Measurements from ENCODE around the gene RPS10. TPM values are rescaled to one million over a fixed set of nuclear protein-coding genes. Genes with fewer than 3 reads are reported as not detected.

Gene RPS10
- total RNA-seq, 2 experiments from 2014 or later = 1,714 to 2,938 TPM

DNA sequence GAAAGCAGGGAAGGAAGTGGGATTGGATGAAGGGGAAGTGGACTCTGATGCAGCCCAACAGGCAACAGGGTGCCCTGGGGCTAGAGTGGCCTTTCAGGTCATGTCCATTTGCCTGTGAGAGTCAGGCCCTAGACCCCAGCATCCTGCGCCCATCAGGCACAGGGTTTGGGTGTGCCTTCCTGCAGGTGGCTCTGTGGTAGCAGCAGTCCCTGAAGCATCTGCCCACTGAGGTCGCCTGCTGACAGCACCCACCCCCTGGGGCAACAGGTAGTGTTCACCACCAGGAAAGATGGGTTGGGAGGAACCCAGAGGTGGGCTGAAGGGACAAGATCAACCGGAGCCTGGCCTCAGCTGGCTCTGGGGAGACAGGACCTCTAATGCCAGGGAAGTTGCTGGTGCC is 43.6 kb upstream of the RPS10 start:
- H4K20me1 ChIP-seq (ENCODE audit: insufficient read depth, low read length) = no peaks in the 10 kb centered on the region
- CTCF ChIA-PET (ENCODE audit: unreplicated experiment) = no interaction called here
- peaks cover 55% of the 10 kb centered on the region for H3K4me1 ChIP-seq (ENCODE audit: insufficient read depth, low read length, poor library complexity, severe bottlenecking)
- no peaks in the 10 kb centered on the region for H3K9me2 ChIP-seq (ENCODE audit: insufficient read depth, low read length)
- peaks cover 13% of the 10 kb centered on the region for H3K36me3 ChIP-seq (ENCODE audit: insufficient read depth, low read length)
- H3K4me2 ChIP-seq (ENCODE audit: low read length) = peak overlapping the region; percentile 87
- H3K9me3 ChIP-seq (ENCODE audit: low read length) = no peaks in the 10 kb centered on the region
- H3K27ac ChIP-seq (ENCODE audit: low read depth, low read length, poor library complexity, severe bottlenecking) = peak overlapping the region; percentile 79
- BruUV-seq (replicated peaks) = no TSS peak
- POLR2A ChIA-PET = interaction anchor here (1.0 kb wide), 1 partner anchor 25 kb away, joined by 4 read pairs; no protein-coding TSS in a partner anchor
- TF ChIP-seq CTCF (conservative IDR thresholded peaks at IDR 0.05; ENCODE audit: low read length) = peak; percentile 54
- TF ChIP-seq EZH2phosphoT487 (IDR thresholded peaks at IDR 0.05; ENCODE audit: borderline replicate concordance, low read depth, low read length) = no peak
- H3K79me2 ChIP-seq (ENCODE audit: insufficient read depth, low read depth, low read length) = peaks cover 83% of the 10 kb centered on the region
- intact Hi-C loops (cut with micrococcal nuclease; ENCODE audit: unreplicated experiment) = loop anchor here (5.0 kb wide), 1 partner anchor 323 kb away; the partner anchor contains the start of gene BLTP3A
- DNase-seq (ENCODE audit: low spot score) = peak; percentile 52
- H3K4me3 ChIP-seq (ENCODE audit: low read depth, low read length, poor library complexity, severe bottlenecking) = peak overlapping the region; percentile 57
- no peak overlapping the region for H2AFZ ChIP-seq (ENCODE audit: low read length)

DNA sequence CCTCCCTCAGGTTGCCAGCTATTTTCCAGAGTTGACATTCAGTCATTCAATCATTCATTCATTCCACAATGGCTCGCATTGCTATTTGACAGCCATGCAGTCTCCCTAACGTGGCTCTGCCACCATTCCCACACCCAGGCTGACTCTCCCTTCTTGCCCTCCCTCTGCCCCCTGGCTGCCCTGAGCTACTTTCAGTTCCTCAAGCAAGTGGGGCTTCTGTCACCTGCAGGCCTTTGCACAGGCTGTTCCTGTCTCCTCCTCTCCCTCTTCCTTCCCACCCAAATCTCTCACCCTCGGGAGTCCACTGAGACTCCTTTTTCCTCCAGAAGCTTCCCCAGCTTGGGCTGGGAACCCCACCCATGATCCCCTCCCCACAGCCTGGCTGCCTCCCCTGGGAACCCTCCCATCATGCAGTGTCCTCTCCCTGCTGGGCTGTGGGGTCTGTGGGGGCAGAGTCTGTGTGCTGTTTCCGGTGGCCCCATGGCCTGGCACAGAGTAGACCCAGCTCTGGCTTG is 42.6 kb upstream of the RPS10 start:
- Histone ChIP-seq H4K20me1 (ENCODE audit: insufficient read depth, low read length) (no peaks in the 10 kb centered on the region), H3K27ac (ENCODE audit: low read depth, low read length, poor library complexity, severe bottlenecking) (peak overlapping the region; percentile 79), H3K9me2 (ENCODE audit: insufficient read depth, low read length) (no peaks in the 10 kb centered on the region), H3K79me2 (ENCODE audit: insufficient read depth, low read depth, low read length) (peaks cover 73% of the 10 kb centered on the region), H3K4me1 (ENCODE audit: insufficient read depth, low read length, poor library complexity, severe bottlenecking) (peaks cover 49% of the 10 kb centered on the region), H3K9me3 (ENCODE audit: low read length) (no peaks in the 10 kb centered on the region), H3K4me2 (ENCODE audit: low read length) (peak overlapping the region; percentile 87), H3K36me3 (ENCODE audit: insufficient read depth, low read length) (peaks cover 5% of the 10 kb centered on the region), H3K4me3 (ENCODE audit: low read depth, low read length, poor library complexity, severe bottlenecking) (peak overlapping the region; percentile 57), H2AFZ (ENCODE audit: low read length) (peak overlapping the region; percentile 6; the same call in 1 of the 2 replicates)
- CTCF ChIA-PET (ENCODE audit: unreplicated experiment) = interaction anchor here (0.7 kb wide), 1 partner anchor 44 kb away, joined by 3 read pairs; no protein-coding TSS in a partner anchor
- peak; percentile 79 for DNase-seq (ENCODE audit: low spot score)
- BruUV-seq (replicated peaks) = no TSS peak
- intact Hi-C loops (cut with micrococcal nuclease; ENCODE audit: unreplicated experiment) = loop anchor here (1.0 to 5.0 kb wide), 2 partner anchors 17 to 324 kb away; partner anchors contain the start of gene BLTP3A
- POLR2A ChIA-PET = interaction anchor here (0.5 to 1.2 kb wide), 3 partner anchors 21 to 74 kb away, joined by 3 to 7 read pairs (median 4); no protein-coding TSS in a partner anchor
- TF ChIP-seq EZH2phosphoT487 (IDR thresholded peaks at IDR 0.05; ENCODE audit: borderline replicate concordance, low read depth, low read length) (no peak), CTCF (conservative IDR thresholded peaks at IDR 0.05; ENCODE audit: low read length) (no peak)

All from OCI-LY7 (cell line).